Measurements from ENCODE around the gene RAP1GAP. TPM values are rescaled to one million over a fixed set of nuclear protein-coding genes. Genes with fewer than 3 reads are reported as not detected.

Gene RAP1GAP
- total RNA-seq, 6 experiments from 2014 or later = 0.07 to 0.19 TPM; not detected in 4

DNA sequence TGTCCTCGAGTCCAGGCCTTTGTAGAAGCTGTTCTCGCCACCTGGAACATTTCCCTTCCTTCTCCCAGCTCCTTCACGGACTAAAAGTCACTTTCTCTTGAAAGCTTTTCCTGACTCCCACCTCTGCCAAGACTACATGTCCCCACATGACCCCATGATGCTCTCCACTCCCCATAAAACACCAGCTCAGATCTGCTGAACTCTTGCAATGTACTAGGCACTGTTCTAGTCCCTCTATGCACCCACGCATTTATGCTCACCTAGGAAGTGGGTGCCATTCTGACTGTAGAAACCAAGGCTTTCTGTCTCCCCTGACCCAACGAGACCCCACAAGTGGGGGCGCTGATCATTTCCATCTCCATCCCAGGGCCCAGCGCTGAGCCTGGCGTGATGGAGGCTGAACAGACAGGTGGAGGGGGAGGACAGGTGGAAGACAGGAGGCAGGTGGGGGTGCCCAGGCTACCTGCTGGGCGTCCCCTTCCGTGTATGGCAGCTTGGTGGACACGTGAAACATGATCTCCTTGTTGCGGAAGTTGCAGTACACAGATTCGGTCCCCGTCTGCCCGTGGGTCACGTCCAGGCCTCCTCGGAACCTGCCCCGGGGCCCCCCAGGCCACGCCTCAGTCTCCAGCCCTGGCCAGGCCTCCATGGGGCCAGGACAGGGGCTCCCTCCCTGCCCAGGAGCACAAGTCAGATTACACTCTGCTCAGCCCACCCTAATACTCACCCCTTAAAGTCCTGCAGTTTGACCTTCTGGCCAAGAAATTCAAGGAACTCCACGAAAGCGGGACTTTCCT is 58.0 kb downstream of the RAP1GAP start:
- TF ChIP-seq, protein P1, sequence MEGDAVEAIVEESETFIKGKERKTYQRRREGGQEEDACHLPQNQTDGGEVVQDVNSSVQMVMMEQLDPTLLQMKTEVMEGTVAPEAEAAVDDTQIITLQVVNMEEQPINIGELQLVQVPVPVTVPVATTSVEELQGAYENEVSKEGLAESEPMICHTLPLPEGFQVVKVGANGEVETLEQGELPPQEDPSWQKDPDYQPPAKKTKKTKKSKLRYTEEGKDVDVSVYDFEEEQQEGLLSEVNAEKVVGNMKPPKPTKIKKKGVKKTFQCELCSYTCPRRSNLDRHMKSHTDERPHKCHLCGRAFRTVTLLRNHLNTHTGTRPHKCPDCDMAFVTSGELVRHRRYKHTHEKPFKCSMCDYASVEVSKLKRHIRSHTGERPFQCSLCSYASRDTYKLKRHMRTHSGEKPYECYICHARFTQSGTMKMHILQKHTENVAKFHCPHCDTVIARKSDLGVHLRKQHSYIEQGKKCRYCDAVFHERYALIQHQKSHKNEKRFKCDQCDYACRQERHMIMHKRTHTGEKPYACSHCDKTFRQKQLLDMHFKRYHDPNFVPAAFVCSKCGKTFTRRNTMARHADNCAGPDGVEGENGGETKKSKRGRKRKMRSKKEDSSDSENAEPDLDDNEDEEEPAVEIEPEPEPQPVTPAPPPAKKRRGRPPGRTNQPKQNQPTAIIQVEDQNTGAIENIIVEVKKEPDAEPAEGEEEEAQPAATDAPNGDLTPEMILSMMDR (IDR thresholded peaks at IDR 0.05) = no peak
- Mint-ChIP-seq H3K27me3 (ENCODE audit: insufficient read depth) (peaks cover 11% of the 10 kb centered on the region), H3K27ac (no peak overlapping the region), H3K4me3 (no peak overlapping the region), H3K36me3 (ENCODE audit: low read depth) (no peaks in the 10 kb centered on the region), H3K9me3 (no peaks in the 10 kb centered on the region), H3K4me1 (ENCODE audit: low read depth) (peaks cover 6% of the 10 kb centered on the region; the same call in 1 of the 2 replicates)
- DNase-seq = no peak

DNA sequence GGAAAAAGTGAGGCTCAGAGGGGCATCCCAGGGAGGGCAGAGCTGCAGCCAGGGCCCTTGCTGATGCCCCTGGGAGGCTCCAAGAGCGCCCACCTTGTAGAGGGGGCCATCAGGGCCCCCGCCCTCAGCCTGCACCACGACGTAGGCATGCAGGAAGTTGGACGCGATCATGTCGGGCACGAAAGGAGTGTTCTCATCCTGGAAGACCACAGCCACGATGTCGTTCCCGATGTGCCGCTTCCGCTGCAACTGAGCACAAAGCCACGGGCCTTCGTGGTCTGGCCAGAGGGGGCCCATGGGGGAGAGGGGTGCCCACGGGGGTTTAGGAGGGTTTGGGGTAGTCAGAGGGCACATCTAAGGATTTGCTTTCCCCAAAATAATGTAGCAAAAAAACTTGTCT is 59.1 kb downstream of the RAP1GAP start:
- Mint-ChIP-seq H3K36me3 (ENCODE audit: low read depth) (no peaks in the 10 kb centered on the region), H3K4me1 (ENCODE audit: low read depth) (peaks cover 6% of the 10 kb centered on the region; the same call in 1 of the 2 replicates), H3K27ac (no peak overlapping the region), H3K4me3 (no peak overlapping the region), H3K27me3 (ENCODE audit: insufficient read depth) (peaks cover 11% of the 10 kb centered on the region), H3K9me3 (no peaks in the 10 kb centered on the region)
- DNase-seq = no peak
- TF ChIP-seq, protein P1 (IDR thresholded peaks at IDR 0.05) = no peak

DNA sequence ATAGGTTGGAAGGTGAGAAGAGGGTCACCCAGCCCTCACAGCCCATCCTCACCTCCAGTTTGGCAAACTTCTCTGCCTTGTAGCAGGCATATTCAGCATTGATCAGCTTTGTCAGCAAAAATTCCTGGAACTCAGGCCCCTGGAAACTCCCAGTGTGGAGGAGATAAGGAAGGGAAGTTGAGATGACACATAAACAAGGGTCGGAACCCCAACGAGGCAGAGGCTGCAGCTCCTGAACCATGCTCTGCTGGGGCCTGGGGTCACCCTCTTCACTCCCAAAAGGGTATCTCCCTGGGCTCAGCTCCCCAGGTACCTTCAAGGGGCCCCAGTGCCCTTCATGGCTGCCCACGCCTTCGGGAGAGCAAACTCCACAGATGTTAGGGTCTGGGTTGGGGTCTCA is 60.4 kb downstream of the RAP1GAP start:
- TF ChIP-seq, protein P1 (IDR thresholded peaks at IDR 0.05) = no peak
- no peaks in the 10 kb centered on the region for H3K36me3 Mint-ChIP-seq (ENCODE audit: low read depth)
- H3K4me3 Mint-ChIP-seq = no peak overlapping the region
- peaks cover 6% of the 10 kb centered on the region; the same call in 1 of the 2 replicates for H3K4me1 Mint-ChIP-seq (ENCODE audit: low read depth)
- H3K27me3 Mint-ChIP-seq (ENCODE audit: insufficient read depth) = peaks cover 10% of the 10 kb centered on the region
- no peaks in the 10 kb centered on the region for H3K9me3 Mint-ChIP-seq
- no peak for DNase-seq
- no peak overlapping the region for H3K27ac Mint-ChIP-seq

DNA sequence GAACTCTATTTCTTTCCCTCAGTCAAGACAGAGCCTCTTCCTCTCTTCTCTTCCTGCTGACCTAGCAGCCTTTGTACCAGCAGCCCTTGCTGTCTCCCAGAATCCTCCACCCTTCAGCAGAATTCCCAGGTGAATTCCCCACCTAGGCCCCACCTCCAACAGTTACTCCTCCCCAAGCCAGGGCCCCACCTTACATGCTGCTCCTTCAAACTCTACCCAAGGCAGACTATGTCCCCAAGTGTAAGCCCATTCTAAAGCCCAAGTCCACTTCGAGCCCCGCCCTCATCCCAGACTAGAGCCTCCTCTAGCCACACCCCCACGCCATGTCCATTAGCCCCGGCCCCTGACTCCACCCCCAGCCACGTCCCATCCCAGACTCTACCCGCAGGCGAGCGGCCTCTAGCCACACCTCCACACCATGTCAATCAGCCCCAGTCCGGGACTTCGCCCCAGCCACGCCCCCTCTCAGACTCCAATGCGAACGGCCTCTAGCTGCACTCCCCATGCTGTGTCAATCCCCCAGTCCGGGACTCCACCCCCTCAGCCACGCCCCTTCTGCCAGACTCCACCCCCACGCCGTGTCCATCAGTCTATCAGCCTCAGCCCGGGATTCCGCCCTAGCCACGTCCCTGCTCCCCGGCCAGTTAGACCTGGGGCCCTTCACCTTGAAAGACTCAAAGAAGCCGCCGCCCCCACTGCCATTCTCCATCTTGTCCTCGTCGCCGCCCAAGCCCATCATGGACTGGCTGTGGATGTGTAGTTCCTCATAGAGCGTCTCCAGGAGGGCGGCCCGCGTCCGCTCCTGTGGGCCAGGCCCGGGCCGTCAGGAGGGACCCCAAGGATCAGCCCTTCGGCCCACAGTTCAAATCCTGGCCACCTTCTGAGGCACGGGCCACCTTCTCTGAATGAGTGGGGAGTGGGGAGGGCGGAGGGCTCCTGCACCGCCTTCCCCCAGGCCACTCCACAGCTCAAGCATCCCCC is 61.3 kb downstream of the RAP1GAP start:
- peak; percentile 63 for DNase-seq
- Mint-ChIP-seq H3K4me3 (no peak overlapping the region), H3K4me1 (ENCODE audit: low read depth) (peaks cover 6% of the 10 kb centered on the region; the same call in 1 of the 2 replicates), H3K27me3 (ENCODE audit: insufficient read depth) (peaks cover 9% of the 10 kb centered on the region), H3K9me3 (no peaks in the 10 kb centered on the region), H3K27ac (no peak overlapping the region), H3K36me3 (ENCODE audit: low read depth) (no peaks in the 10 kb centered on the region)
- TF ChIP-seq, protein P1 (IDR thresholded peaks at IDR 0.05) = no peak

DNA sequence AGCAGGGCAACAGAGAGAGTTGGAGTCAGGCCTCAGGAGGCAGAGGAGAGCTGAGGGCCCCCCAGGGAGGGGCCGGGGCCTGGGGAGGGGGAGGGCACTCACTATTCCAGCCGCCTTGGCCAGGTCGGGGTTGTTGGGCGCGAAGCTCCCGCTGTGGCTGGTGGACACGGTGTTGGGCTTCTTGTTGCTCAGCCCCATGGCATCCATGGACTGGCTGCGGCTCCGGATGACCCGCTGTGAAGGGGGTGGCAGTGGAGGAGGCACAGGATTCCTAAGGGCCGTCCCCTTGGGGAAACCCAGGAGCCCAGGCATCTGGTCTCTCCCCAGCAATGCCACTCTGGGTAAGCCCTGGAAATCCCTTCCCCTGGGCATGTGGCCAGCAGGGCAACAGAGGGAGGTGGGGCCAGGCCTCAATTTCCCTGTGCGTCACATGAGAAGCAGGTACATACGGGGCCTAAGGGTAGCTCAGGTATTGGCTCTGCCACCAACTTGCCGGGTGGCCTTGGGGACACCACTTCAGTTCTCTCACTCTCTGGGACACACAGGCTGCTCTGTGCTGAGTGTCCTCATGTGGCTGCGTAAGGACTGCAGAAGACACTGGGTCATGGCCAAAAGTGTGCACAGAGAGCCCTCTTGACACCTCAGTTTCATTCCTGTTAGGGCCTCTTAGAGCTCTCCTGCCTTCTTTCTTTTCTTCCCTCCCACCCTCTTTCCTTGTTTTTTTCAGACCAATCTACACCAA is 63.0 kb downstream of the RAP1GAP start:
- no peaks in the 10 kb centered on the region for H3K36me3 Mint-ChIP-seq (ENCODE audit: low read depth)
- DNase-seq = no peak
- no peaks in the 10 kb centered on the region for H3K9me3 Mint-ChIP-seq
- TF ChIP-seq, protein P1 (IDR thresholded peaks at IDR 0.05) = no peak
- no peak overlapping the region for H3K27ac Mint-ChIP-seq
- H3K4me3 Mint-ChIP-seq = no peak overlapping the region
- peaks cover 6% of the 10 kb centered on the region; the same call in 1 of the 2 replicates for H3K4me1 Mint-ChIP-seq (ENCODE audit: low read depth)
- peaks cover 9% of the 10 kb centered on the region for H3K27me3 Mint-ChIP-seq (ENCODE audit: insufficient read depth)
